SK-N-SH (cell line): ENCODE measurements around the gene CALD1. TPM values are rescaled to one million over a fixed set of nuclear protein-coding genes. Genes with fewer than 3 reads are reported as not detected.

Source experiments
- CTCF ChIA-PET: fragments of 300-600, 350-600 bp; formaldehyde crosslinking; extraction: SDS; loops from one replicate; lab custom pipeline; 2021; lab: Yijun Ruan, JAX
- POLR2A ChIA-PET: fragments of 350-600 bp; sonication (Branson Sonifier 250); formaldehyde crosslinking; extraction: SDS; loops from one replicate; lab custom pipeline; 2020; ENCODE audit warnings: antibody characterized with exemption, inconsistent platforms; lab: Yijun Ruan, JAX
- DNase-seq: peaks from one replicate; pipeline ENCODE4 v3.0.0; 2012
- H2AFZ ChIP-seq: fragments of 200-600 bp; sonication (generic); 2 replicates; pipeline ENCODE4 v1.8.1; 2016; ENCODE audit warnings: antibody characterized with exemption, mild to moderate bottlenecking, low read depth
- H3F3A ChIP-seq: fragments of 200-600 bp; sonication (generic); replicated peaks from 2 replicates; pipeline ENCODE3; 2016; ENCODE audit warnings: antibody characterized with exemption, mild to moderate bottlenecking; ENCODE audit not compliant: insufficient read depth
- H3K27ac ChIP-seq, 2 experiments: fragments of 200-500 bp in 1 of 2; fragments of 200-600 bp in 1 of 2; sonication (Bioruptor generic) in 1 of 2; sonication (generic), shearing (Covaris generic) in 1 of 2; 2 replicates each; pipeline versions ENCODE4 v1.5.1 to v1.6.1; 2014 to 2016; ENCODE audit warnings: low read depth in 2 of 2, inconsistent platforms in 1 of 2, low read length in 1 of 2, mild to moderate bottlenecking in 1 of 2, mixed read lengths in 1 of 2
- H3K27me3 ChIP-seq: fragments of 200-600 bp; sonication (generic), shearing (Covaris generic); 2 replicates; pipeline ENCODE4 v1.6.1; 2016; ENCODE audit warnings: mixed run types; ENCODE audit not compliant: insufficient read depth
- H3K36me3 ChIP-seq, 2 experiments: fragments of 200-500 bp in 1 of 2; fragments of 200-600 bp in 1 of 2; sonication (Bioruptor generic) in 1 of 2; sonication (generic) in 1 of 2; replicated peaks in 1 of 2; 2 replicates each; pipeline versions ENCODE3 to v1.5.1; 2014 to 2016; ENCODE audit warnings: low read length in 1 of 2, mild to moderate bottlenecking in 1 of 2; ENCODE audit not compliant: insufficient read depth in 2 of 2, control insufficient read depth in 1 of 2
- H3K4me1 ChIP-seq, 2 experiments: fragments of 200-500 bp in 1 of 2; fragments of 200-600 bp in 1 of 2; sonication (Bioruptor generic) in 1 of 2; sonication (generic), shearing (Covaris generic) in 1 of 2; 2 replicates each; pipeline versions ENCODE4 v1.5.1 to v1.6.1; 2014 to 2016; ENCODE audit warnings: low read depth in 1 of 2, low read length in 1 of 2, mixed run types in 1 of 2; ENCODE audit not compliant: insufficient read depth in 2 of 2, control insufficient read depth in 1 of 2
- H3K4me2 ChIP-seq: fragments of 200-600 bp; sonication (generic), shearing (Covaris generic); 2 replicates; pipeline ENCODE4 v1.6.1; 2017; ENCODE audit warnings: mixed run types
- H3K4me3 ChIP-seq, 2 experiments: fragments of 200-500 bp in 1 of 2; fragments of 200-600 bp in 1 of 2; sonication (Bioruptor generic) in 1 of 2; sonication (generic), shearing (Covaris generic) in 1 of 2; 2 replicates each; pipeline versions ENCODE4 v1.5.1 to v1.8.1; 2014 to 2016; ENCODE audit warnings: low read depth in 2 of 2, inconsistent platforms in 1 of 2, low read length in 1 of 2, mild to moderate bottlenecking in 1 of 2, mixed read lengths in 1 of 2, moderate library complexity in 1 of 2
- H3K79me2 ChIP-seq: fragments of 200-600 bp; sonication (generic); 2 replicates; pipeline ENCODE4 v1.8.1; 2017; ENCODE audit warnings: mild to moderate bottlenecking; ENCODE audit not compliant: insufficient read depth
- H3K9ac ChIP-seq: fragments of 200-600 bp; sonication (generic); 2 replicates; pipeline ENCODE4 v1.6.1; 2017; ENCODE audit warnings: mixed run types
- H3K9me2 ChIP-seq: fragments of 200-600 bp; sonication (generic); 2 replicates; pipeline ENCODE4 v1.6.1; 2017; ENCODE audit warnings: mixed run types
- H3K9me3 ChIP-seq: fragments of 200-600 bp; sonication (generic); 2 replicates; pipeline ENCODE4 v1.6.1; 2017; ENCODE audit warnings: mixed run types, mild to moderate bottlenecking, moderate library complexity
- H4K20me1 ChIP-seq: fragments of 200-600 bp; sonication (generic); 2 replicates; pipeline ENCODE4 v1.6.1; 2017; ENCODE audit warnings: mild to moderate bottlenecking, mixed run types; ENCODE audit not compliant: insufficient read depth
- EZH2phosphoT487 ChIP-seq: fragments of 200-600 bp; sonication (generic); IDR thresholded peaks from 2 replicates; pipeline ENCODE4 v1.6.1; 2017; ENCODE audit warnings: low read depth, mixed run types, mild to moderate bottlenecking, antibody characterized with exemption, moderate library complexity, borderline replicate concordance
- FOXM1 ChIP-seq: IDR thresholded peaks from 2 replicates; pipeline ENCODE4 v1.4.0; 2012; ENCODE audit warnings: low read depth, mild to moderate bottlenecking
- GABPA ChIP-seq: IDR thresholded peaks from 2 replicates; pipeline ENCODE4 v1.4.0; 2012; ENCODE audit warnings: low read depth, mild to moderate bottlenecking
- MXI1 ChIP-seq: IDR thresholded peaks from 2 replicates; pipeline ENCODE4 v1.6.1; 2012; ENCODE audit warnings: mild to moderate bottlenecking, low read depth, low read length, improper control_type of control experiment
- NRF1 ChIP-seq: IDR thresholded peaks from 2 replicates; pipeline ENCODE4 v1.6.1; 2012; ENCODE audit warnings: low read depth, mild to moderate bottlenecking, low read length
- RAD21 ChIP-seq: IDR thresholded peaks from 2 replicates; pipeline ENCODE4 v1.6.1; 2012; ENCODE audit warnings: mild to moderate bottlenecking, low read length
- RCOR1 ChIP-seq: fragments of 150-350 bp; IDR thresholded peaks from 2 replicates; pipeline ENCODE4 v1.6.1; 2017; ENCODE audit warnings: antibody characterized with exemption, low read length
- TCF12 ChIP-seq: IDR thresholded peaks from 2 replicates; pipeline ENCODE4 v1.4.0; 2012
- TEAD4 ChIP-seq: IDR thresholded peaks from 2 replicates; pipeline ENCODE4 v1.4.0; 2012; ENCODE audit warnings: mild to moderate bottlenecking, borderline replicate concordance; ENCODE audit not compliant: insufficient read depth
- WGBS: methylation state at CpG from one replicate; pipeline ENCODE4 v1.1.6; 2017; ENCODE audit warnings: low lambda C conversion rate; 5-methylcytosine and 5-hydroxymethylcytosine counted together
- polyA plus RNA-seq, 3 experiments: library from polyadenylated mRNA; depleted of rRNA; stranded (reverse); fragments of >200 nt; gene quantifications; 2 replicates each; pipeline ENCODE4 v1.2.3, GENCODE V29; 2012
- TF ChIP-seq, protein P1 (sequence below): fragments of 150-350 bp; IDR thresholded peaks from 2 replicates; pipeline ENCODE4 v1.6.1; 2017; ENCODE audit warnings: antibody characterized with exemption, low read length, low read depth, borderline replicate concordance
- TF ChIP-seq, protein P2 (sequence below): IDR thresholded peaks from 2 replicates; pipeline ENCODE4 v1.4.0; 2012; ENCODE audit warnings: low read depth, borderline replicate concordance

CALD1 gene
- polyA plus RNA-seq, 1 of the 3 experiments (the other 2 are of a cell fraction) = 299 TPM

DNA sequence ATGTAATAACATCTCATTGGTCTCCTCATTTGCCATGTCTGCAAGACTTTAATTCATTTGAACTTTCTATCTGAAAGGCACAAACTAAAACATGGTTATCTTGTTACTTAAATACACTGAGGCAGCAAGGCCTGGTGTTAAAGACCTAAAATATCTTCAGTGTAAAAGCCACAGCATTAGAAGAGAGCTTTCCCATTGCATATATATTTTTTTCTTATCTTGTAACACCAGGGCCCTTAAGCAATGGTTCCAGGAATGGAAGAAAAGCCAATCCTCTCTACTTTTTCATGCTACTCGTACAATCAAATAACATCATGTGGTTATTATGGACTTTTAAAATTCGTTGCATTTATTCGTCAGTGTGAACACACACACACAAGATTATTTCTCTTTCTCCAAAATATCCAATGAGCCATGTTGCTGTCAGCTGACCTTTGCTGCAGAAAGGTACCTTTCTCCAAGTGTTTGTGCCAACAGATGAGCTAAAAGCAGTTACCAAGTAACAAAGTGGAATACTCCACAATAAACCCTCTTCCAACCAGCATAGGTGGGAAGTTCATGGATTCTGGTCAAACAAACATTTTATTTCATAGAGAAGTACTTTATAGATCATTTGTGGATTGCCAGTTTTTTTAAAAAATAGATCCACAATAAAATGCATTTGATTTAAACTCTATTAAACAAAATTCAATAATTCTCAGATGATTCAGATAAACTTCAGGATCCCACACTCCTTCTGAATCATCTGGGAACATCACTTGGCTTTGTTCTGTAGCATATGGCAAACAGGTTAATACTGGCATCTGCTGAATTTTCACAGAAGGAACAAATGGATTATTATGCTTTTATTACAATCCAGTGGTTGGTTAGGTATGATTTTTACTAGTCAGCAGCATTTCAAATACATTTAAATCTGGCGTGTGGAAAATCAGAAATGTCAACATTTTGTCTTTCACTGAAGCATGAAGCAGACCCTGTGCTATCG is 143.6 kb downstream of the CALD1 start:
- ChIA-PET POLR2A (no interaction called here), CTCF (interaction anchor here (0.8 to 0.9 kb wide), 2 partner anchors 9 to 31 kb away, joined by 3 read pairs; no protein-coding TSS in a partner anchor)
- H3K4me3 ChIP-seq = no peak overlapping the region
- no peak overlapping the region for H2AFZ ChIP-seq
- H3K36me3 ChIP-seq = peaks cover 36 to 45% of the 10 kb centered on the region in 2 experiments
- no peaks in the 10 kb centered on the region for H3K9me3 ChIP-seq
- no peak for DNase-seq
- H3K9me2 ChIP-seq = no peaks in the 10 kb centered on the region
- no peak overlapping the region for H3K9ac ChIP-seq
- peak overlapping the region in 1 of 2 experiments; percentile 4; a peak in 1 of 4 replicates for H3K27ac ChIP-seq
- peaks cover 42% of the 10 kb centered on the region for H4K20me1 ChIP-seq
- H3F3A ChIP-seq = peaks cover 42% of the 10 kb centered on the region
- H3K79me2 ChIP-seq = peaks cover 96% of the 10 kb centered on the region
- no peak overlapping the region for H3K4me2 ChIP-seq
- TF ChIP-seq RCOR1 = no peak
- TF ChIP-seq, protein P1, sequence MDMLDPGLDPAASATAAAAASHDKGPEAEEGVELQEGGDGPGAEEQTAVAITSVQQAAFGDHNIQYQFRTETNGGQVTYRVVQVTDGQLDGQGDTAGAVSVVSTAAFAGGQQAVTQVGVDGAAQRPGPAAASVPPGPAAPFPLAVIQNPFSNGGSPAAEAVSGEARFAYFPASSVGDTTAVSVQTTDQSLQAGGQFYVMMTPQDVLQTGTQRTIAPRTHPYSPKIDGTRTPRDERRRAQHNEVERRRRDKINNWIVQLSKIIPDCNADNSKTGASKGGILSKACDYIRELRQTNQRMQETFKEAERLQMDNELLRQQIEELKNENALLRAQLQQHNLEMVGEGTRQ = no peak
- peak; percentile 35; the same call in 1 of the 2 replicates for TF ChIP-seq TCF12
- TF ChIP-seq, protein P2, sequence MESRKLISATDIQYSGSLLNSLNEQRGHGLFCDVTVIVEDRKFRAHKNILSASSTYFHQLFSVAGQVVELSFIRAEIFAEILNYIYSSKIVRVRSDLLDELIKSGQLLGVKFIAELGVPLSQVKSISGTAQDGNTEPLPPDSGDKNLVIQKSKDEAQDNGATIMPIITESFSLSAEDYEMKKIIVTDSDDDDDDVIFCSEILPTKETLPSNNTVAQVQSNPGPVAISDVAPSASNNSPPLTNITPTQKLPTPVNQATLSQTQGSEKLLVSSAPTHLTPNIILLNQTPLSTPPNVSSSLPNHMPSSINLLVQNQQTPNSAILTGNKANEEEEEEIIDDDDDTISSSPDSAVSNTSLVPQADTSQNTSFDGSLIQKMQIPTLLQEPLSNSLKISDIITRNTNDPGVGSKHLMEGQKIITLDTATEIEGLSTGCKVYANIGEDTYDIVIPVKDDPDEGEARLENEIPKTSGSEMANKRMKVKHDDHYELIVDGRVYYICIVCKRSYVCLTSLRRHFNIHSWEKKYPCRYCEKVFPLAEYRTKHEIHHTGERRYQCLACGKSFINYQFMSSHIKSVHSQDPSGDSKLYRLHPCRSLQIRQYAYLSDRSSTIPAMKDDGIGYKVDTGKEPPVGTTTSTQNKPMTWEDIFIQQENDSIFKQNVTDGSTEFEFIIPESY = no peak
- TF ChIP-seq EZH2phosphoT487 = no peak
- TF ChIP-seq RAD21 = no peak
- no peak for TF ChIP-seq GABPA
- WGBS = 96% methylated on average over 5 of the region's 5 CpGs
- H3K4me1 ChIP-seq = peaks cover 2 to 30% of the 10 kb centered on the region in 2 experiments; a peak in 3 of 4 replicates
- H3K27me3 ChIP-seq = no peaks in the 10 kb centered on the region

DNA sequence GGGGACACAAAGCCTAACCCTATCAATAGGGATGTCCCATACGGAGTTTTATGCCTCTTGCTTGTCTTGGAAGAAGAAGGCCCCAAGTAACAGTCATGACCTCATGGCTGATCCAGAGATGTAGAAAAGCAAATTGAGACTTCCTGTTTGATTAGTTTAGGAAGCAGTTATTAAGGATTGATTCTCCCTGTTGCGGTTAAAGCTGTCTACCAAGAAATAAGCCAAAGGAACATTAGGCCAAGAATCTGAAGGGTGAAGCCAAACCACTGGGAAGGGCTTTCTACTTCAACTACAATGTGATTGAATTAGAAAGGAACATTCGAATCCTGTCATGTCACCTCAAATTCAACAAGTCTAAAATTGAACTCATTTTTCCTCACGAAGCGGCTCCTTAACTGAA is 146.3 kb downstream of the CALD1 start:
- ChIA-PET POLR2A (no interaction called here), CTCF (interaction anchor here (1.1 to 1.2 kb wide), 2 partner anchors 13 to 236 kb away, joined by 3 read pairs; no protein-coding TSS in a partner anchor)
- H3K4me2 ChIP-seq = no peak overlapping the region
- H3K9me2 ChIP-seq = no peaks in the 10 kb centered on the region
- no peak for DNase-seq
- H3K4me3 ChIP-seq = no peak overlapping the region
- H3F3A ChIP-seq = peaks cover 33% of the 10 kb centered on the region
- no peaks in the 10 kb centered on the region for H3K9me3 ChIP-seq
- H3K9ac ChIP-seq = no peak overlapping the region
- 95% methylated on average over 5 of the region's 5 CpGs for WGBS
- TF ChIP-seq EZH2phosphoT487 = no peak
- no peak for TF ChIP-seq GABPA
- TF ChIP-seq TEAD4 = no peak
- no peak for TF ChIP-seq RAD21
- TF ChIP-seq NRF1 = no peak
- TF ChIP-seq MXI1 = no peak
- no peak for TF ChIP-seq FOXM1
- H3K27me3 ChIP-seq = no peaks in the 10 kb centered on the region
- peaks cover 48 to 60% of the 10 kb centered on the region in 2 experiments for H3K36me3 ChIP-seq
- peaks cover 94% of the 10 kb centered on the region for H3K79me2 ChIP-seq
- H4K20me1 ChIP-seq = peaks cover 29% of the 10 kb centered on the region
- H3K27ac ChIP-seq = peak overlapping the region in 1 of 2 experiments; percentile 19; a peak in 1 of 4 replicates
- no peak overlapping the region for H2AFZ ChIP-seq
- H3K4me1 ChIP-seq = peaks cover 0 to 8% of the 10 kb centered on the region in 2 experiments; a peak in 2 of 4 replicates
